NCI-H748 (cell line): ENCODE results near the gene RNF144B.

Experiments
- DNase-seq: peaks from one replicate; lab custom pipeline; 2025; ENCODE audit not compliant: unreplicated experiment; lab: John Stamatoyannopoulos, UW

The RNF144B gene

DNA sequence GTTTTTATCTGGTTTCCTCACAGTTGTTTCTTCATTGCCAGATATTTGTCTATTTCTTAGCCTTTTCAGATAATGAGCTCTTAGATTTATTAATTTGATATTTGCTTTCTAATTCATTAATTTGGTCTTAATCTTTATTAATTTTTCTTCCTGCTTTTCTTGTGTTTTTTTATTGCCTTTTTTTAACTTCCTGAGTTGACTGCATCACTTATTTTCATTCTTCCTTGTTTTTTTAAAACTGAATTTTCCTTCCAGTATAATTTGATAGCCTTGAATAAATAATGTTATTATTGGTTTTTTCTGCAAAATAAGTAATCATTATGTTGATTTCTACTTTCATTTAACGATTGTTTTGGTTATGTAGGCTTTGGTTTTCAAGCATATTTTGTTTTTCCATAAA lies 91.5 kb downstream of the RNF144B start:
- DNase-seq, result no peak

DNA sequence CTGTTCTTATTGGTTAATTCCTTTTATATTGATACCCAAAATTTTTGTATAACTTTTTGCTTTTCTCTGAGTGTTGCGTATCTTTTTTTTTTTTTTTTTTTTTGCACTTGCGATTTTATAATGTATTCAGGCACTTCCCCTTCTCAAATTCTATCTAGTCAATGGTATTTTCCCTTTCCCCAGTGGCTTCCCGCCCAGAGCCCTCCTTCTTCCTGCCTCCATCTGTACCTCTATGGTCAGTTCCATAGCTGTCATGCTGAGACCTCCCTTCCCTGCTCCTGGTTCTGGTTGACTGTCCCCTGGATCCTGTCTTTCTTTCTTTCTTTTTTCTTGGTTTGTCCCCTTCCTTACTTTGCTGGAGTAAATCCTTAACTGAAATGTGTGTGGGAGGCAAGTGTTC lies 94.7 kb downstream of the RNF144B start:
- no peak for DNase-seq

DNA sequence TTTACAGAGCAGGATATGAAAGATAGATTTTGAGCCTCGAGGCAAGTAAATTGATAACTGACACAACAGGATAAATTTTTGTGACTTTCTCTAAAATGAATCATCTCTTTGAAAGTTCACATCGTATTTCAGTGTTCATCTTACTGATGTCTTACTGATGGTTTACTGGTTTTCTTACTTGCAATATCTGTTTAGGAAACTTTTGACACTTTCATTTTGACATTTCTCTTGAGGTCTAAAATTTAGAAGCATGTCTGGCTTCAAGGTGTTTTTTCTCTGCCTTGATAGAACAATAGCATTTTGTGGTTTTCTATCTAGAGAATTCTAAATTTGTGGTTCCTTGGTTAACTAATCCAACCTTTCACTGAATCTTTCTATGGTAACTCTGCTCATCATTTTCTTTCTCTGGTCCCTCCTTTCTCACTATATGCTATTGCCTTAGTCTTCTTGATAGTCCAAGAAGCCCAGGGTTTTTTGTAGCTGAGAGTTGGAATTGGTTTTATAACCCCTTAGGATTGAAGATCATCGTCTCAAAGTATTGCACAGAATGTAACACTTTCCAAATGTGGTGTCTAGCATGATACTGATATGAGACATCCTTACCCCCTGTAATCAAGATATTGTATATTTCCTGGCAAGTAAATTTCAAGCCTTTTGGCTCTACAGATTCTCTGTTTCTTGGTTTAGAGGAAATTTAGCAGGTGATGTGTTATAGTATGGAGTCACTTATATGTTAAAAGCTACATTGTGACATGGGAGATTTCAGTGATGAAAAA lies 98.7 kb downstream of the RNF144B start:
- DNase-seq, result no peak

DNA sequence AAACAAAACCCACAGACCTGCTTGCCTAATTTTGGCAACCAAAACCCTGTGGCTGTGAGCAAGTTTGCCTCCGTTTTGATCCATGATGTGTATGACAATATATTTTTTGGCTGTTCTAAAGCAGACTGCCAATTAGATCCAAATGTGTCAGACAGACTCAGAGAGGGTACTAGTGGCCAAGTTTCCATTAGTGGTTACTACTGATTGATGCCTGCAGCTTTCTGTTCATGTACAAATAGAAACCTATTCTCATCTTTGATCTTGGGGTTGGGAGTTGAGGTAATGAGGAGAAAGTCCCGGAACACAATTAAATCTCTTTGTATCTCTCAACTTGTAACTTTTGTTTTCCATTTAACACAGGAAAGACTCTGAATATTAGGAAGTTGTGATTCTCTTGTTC lies 100.9 kb downstream of the RNF144B start:
- DNase-seq, result no peak

DNA sequence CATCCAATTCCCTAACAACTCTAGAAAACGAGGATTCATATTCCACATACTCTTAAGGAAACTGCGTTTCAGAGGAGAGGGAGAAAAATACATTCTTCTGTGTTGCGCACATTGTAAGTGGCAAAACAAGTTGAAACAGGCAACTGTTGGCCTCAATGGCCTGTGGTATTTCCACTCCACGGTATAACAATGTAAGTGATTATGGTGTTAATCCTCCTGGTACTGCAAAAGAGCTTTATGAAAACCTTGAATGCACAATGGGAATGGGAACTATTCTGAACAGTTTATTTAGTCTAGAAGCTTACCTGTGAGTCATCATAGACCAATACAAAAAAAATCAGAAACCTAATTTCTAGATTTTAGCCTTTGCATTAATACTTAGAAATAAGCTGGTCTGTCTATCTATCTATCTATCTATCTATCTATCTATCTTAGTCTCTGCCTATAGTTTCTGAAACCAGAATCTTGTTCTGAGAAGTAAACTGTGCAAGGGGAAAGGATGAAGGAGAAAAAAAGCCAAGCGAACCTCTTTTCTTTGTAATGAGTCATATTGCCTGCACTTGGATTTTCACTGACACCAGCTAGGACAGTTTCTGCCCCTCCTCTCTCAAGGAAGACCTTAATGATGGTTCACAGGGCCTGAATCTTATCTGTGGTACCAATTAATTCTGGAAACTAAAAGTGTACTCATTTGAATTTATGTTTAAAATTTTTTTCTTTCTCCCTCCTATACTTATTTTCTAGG lies 101.5 kb downstream of the RNF144B start:
- DNase-seq, result no peak

DNA sequence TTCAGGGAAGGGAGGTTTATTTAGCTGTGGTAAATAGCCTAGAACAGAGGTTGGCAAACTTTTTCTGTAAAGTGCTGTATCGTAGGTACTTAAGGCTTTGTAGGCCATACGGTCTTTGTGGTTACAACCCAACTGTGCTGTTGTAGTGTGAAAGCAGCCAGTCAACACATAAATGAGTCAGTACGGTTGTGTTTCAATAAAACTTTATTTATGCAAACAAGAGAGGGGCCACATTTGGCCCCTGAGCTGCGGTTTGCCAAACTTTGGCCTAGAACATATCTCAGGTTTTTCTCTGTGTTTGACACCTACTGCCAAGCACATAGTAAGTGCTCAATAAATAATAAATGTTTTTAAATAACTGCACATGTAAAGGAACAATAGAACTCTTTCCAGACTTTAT lies 102.2 kb downstream of the RNF144B start:
- DNase-seq, result no peak

DNA sequence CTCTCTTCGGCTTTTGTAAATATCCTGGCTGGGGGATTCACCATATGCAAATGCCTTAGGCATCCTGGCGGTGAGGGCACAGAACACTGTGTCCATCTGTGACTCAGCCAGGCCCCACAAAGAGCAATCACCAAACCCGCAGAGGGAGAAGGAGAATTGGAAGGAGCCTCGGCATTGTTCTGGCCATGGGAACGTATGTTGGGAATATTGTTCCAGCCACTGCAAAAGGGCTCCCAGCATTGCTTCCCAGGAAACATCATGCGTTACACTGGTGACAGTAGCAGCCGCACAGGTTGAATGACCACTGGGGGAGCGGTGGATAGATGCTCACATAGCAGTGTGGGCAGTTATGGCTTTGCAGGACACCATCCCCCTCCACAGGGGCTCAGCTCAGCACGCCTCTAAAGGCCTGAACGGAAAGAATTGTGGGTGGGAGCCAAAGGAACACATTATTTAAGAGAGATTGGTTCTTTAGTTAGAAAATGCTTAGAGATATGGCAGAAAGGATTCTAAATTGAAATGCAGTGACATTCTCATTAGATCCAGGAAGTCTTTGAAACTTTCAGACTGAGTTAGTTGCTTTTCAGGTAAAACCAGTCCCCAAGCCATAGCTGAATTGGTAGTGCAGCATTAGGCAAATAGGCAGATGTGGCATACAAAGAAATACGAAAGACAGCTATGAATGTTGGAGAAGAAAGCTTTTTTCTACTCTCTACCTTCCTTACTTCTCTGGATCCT lies 104.3 kb downstream of the RNF144B start:
- no peak for DNase-seq

DNA sequence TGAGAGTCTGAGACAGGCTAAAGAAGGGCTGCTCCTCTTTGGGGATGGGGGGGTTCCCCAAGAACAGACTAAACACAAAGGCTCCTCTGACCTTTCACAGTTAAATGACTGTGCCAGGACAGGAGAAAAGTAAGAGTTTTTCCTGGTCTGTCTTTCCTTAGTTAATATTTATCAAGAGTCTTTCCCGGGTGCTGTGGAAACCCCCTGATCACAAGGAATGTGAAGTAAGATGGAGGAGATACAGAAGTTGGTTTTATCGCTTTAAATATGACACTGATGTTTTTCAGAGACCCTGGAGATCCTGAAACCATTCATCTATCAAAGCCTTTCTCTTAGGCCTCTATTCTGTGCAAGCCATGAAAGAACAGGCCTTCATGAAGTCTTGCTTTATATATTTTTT lies 105.8 kb downstream of the RNF144B start:
- no peak for DNase-seq

DNA sequence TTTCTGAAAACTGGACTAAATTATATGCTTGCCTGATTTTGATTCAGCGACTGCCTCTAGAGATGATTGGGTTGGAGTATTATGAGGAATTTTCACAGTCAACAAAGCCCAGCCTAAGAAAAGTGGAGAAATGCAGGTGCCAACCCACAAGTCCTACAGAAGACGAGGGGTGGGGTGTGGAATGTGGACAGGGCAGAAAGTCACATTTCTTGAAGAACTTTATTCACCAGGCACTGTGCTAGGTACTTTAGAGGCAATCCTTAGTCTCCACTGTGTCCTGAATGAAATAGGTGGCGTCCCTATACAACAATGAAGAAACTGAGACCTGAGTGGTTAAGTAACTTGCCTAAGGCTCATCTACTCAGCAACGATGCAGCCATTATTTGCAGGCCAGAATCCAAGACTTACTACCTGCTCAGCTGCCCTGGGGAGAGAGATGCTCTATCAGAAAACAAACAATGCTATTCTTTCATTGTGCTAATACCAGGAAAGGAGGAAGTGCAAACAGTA lies 106.3 kb downstream of the RNF144B start:
- DNase-seq, result no peak

DNA sequence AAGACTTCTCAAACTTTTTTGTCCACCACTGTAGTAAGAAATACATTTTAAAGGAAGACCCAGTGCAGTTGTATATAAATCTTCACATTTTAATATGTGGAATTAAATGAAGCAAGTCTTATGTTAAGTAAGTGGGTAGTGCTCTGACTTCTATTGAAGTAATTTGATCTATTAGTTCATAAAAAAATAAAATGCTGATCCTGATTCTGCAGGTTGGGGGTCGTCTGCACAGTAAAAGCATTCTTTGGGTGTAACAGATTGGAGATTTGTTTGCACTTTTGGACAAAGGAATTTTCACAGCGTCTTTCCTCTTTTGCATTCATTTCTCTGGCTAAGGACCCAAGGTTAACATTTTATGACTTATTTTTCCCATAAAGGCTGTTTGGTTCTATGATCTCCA lies 106.8 kb downstream of the RNF144B start:
- DNase-seq, result no peak

DNA sequence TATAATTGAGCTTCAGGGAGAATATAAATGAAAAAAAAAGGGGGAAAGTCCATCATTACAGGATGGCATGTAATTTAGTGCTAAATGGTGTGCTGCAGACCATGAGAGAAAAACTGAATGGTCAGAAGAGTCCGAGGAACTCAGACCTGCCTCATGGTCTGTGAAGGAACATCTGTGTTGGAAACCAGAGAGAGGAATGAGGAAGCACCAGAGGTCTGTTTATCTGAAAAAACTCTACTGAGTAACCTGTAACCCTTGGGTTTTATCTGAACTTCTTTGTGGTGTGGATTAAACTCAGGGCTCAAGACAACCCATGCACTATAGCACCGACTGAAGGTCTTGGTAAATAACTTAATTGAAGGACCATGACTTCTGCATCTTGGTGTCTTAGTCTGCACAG lies 108.1 kb downstream of the RNF144B start:
- no peak for DNase-seq

DNA sequence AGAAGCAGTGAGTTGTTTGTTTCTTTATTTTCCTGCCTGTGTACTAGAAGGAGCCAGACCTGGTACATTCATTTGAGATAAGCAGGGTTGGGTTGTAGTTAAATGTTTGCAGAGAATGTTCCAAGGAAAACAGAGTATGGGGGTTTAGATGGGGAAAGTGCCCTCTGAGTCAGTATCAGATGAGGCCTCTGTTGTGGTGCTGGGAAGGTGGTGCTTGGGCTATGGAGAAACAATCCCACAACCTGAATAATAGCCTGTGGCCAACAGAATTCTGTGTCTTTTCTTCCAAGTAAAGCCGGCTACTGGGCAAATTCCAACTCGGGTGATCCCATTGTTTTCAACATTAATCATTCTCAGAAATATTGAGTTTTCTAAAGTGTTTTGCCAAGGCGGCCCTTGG lies 109.3 kb downstream of the RNF144B start:
- no peak for DNase-seq

DNA sequence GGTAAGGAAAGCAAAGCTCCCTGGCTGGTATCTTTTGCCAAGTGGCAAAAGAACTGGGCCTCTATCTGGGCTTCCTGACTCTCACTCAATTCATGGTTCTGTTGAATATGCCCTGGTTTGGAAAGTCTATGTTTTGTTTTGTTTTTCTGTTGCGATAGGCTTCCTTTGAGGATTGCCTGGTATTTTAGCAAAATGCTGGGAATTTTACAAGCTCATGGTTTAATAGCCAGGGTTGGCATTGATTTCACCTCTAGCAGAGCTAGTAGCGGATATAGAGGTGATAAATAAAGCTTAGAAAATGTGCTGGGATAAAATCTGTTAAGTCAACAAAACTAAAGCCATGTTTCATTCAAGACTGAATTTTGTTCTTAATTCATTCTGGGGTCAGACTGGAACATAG lies 109.9 kb downstream of the RNF144B start:
- DNase-seq, result no peak

DNA sequence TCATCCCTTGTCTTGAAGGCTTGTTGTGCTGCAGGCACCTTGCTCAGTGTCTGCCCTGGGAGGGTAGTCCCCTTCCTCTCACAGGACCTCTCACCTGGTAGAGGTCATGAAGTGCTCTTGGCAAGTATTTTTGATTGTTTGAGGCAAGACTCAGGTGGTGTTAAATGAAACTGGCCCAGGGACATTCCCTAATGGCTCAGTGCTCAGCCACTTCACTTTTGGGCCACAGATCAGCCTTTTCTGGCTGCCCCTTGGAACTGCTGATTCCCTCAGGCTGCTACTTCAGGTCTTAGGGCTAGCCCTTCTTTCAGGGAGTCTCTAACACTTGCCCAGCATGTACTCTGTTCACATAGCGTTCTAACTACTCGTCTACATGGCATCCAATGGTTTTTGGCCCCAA lies 111.3 kb downstream of the RNF144B start:
- DNase-seq, result no peak

DNA sequence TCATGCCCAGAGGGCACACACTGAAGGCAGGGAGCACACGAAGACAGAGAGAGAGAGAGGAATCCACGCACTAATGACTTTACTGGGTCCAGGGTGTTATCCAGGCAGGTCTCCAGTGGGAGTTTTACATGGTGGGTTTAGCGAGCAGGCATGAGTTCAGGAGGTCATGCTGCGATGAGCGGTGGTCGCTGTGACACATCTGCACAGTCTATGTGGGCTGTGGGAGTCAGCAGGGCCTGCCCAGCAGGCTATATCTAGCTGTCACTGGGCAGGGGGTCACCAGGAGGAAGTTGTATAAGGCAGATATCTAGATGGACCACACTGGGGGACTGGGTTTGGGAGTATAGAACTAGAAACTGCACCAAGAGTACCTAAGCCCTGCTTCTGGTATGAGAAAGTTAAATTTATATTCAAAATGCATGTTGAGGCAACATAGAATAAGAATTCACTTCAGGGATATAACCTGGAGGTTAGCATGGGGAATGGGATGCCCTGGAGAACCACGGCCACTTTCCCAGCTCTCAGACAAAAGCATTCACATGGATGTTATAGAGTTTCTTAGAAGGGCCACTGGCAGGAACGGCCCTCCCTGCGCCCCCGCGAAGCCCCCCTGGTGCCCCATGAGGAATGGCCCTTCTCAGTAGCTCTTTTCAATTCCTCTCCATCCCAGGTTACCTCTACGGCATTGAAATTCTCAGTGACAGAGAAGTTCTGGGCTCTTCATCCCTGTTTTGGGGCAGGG lies 113.9 kb downstream of the RNF144B start:
- DNase-seq, result no peak

DNA sequence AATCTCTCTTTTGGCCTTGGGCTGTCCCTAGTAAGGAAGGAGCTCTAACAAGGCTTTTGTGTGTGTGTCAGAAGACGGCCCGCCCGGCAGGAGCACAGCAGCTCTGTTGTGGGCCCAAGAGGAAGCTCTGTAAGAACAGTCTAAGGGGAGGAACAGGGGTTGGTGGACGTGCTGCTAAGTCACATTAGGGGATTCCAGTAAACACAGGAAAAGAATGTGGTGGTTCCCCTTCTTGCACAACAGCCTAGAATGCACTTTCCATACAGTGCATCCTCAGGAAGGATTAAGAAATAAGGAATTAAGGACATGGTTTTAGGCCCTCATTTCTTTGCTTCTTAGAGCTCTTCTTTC lies 114.5 kb downstream of the RNF144B start:
- DNase-seq, result no peak

DNA sequence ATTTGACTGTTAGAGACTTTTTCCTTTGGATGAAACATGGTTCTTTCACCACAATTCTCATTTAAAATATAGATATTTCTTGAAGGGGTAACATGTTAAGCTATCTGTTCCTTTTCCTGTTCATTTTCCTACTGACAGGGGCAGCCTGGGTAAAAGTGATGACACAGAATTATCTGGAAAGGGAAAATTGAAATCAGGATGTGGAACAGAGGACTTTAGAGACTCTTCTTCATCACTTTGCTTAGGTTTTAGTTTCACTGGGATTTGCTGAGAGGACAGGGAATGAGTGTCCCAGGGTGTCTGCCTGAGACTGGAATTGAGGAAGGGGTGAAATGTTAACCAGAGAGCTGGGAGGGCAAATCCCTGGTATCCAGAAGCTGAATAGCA lies 116.0 kb downstream of the RNF144B start:
- no peak for DNase-seq

DNA sequence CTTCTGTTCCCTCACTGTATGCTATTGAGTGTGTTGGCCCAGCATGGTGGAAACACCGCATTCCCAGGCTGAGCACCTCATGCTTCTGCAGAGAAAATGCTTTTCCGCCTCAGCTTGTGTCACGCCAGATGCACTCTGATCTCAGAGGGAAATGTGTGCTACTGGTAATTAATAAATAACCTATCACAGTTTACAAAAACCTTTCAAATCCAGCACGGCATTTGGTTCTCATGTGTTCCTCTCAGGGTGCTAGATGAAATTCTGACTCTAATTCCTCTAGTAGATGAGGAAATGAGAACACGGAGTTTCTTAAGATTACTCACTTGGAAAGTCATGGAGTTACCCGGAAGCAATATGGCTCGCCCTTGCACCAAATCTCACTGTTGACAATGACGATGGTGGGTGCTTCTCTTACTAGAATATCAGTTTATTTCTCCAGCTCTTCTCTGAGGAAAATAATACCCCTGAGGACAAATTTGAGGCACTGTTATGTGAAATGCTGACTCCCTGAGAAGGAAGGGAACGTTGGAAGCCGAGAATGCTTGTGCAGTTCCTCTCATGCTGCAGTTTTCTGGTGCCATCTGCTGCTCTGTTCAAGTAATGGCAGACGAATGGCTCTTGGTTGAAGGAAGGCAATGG lies 116.6 kb downstream of the RNF144B start:
- peak; percentile 82 for DNase-seq

DNA sequence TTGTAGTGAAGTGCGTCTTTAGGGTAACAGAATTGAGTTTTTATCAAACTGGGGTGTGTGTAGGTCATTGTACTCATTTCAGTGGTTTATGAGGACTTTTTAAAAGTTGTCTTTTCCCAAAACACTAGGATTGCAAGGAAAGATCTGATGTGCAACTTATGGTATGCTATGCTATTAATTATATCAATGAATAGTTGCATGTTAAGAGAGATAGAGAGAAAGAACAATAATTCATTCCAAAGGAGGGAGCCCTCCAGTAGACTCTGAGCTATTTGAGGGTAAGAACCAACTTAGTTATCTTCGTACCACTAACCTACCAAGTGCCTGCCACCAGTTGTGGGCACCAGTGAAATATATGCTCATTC lies 117.1 kb downstream of the RNF144B start:
- no peak for DNase-seq

DNA sequence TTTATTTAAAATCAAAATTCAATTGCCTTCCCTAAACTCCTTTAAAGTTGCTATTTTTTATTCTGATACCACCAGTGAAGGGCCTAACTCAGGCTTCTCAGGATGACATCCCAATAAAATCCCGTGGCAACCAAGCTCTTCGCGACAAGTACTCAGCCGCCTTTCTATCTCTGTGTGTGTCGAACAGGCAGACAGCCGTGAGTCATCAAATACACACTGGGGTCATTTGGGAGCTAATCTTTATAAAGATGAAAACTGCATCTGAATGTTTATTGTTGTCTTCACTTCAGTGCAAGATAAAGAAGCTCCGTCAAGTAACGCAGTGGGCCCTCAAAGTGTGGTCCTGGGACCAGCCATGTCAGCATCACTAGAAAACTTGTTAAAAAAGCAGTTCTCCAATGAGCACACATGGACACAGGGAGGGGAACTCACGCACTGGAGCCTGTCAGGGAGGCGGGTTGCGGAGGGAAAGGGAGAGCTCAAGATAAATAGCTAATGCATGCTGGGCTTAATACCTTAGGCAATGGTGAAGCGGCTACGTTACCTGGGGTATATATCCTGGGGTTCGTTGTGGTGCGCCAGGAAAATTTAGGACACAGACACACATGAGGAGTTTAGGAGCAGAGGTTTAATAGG lies 119.3 kb downstream of the RNF144B start:
- peak; percentile 92 for DNase-seq
